Calu3 (cell line): ENCODE results near the gene ADIPOR2. TPM values are rescaled to one million over a fixed set of nuclear protein-coding genes. Genes with fewer than 3 reads are reported as not detected.

ENCODE experiments used
- BruUV-seq: library from RNA; stranded (reverse); fragments of 400-500 nt; replicated peaks from 2 replicates; lab custom pipeline; 2021; lab: Mats Ljungman, UMichigan
- CTCF ChIA-PET: fragments of 300-600 bp; sonication (Branson Sonifier 250); formaldehyde crosslinking; loops from one replicate; lab custom pipeline; 2022; ENCODE audit warnings: antibody characterized with exemption; lab: Charles Lee
- DNase-seq: peaks from one replicate; pipeline ENCODE4 v3.0.0; 2022
- H3K27ac Mint-ChIP-seq: one replicate; pipeline ENCODE4 v1.8.0; 2022; ENCODE audit warnings: mixed read lengths; ENCODE audit not compliant: unreplicated experiment
- H3K27me3 Mint-ChIP-seq: one replicate; pipeline ENCODE4 v1.8.0; 2022; ENCODE audit warnings: mixed read lengths; ENCODE audit not compliant: unreplicated experiment
- H3K36me3 Mint-ChIP-seq: one replicate; pipeline ENCODE4 v1.8.0; 2022; ENCODE audit warnings: mild to moderate bottlenecking, moderate library complexity, mixed read lengths; ENCODE audit not compliant: insufficient read depth, unreplicated experiment
- H3K4me1 Mint-ChIP-seq: one replicate; pipeline ENCODE4 v1.8.0; 2022; ENCODE audit warnings: mild to moderate bottlenecking, low read depth, mixed read lengths; ENCODE audit not compliant: unreplicated experiment
- H3K4me3 Mint-ChIP-seq: one replicate; pipeline ENCODE4 v1.8.0; 2022; ENCODE audit warnings: mild to moderate bottlenecking, low read depth, moderate library complexity, mixed read lengths; ENCODE audit not compliant: unreplicated experiment
- H3K9me3 Mint-ChIP-seq: one replicate; pipeline ENCODE4 v1.8.0; 2022; ENCODE audit warnings: low read depth, mixed read lengths; ENCODE audit not compliant: unreplicated experiment
- intact Hi-C: fragments of 100-400 bp; cut with micrococcal nuclease; formaldehyde crosslinking; loops from one replicate; pipeline ENCODE4 v1.10.0; 2022; ENCODE audit not compliant: unreplicated experiment
- total RNA-seq: library from RNA; stranded (reverse); gene quantifications from 2 replicates; pipeline ENCODE4 v1.2.3, GENCODE V29; 2022
- TF ChIP-seq, protein P1 (sequence below): fragments of 200-600 bp; IDR thresholded peaks from one replicate; pipeline ENCODE4 v1.8.0; 2022; ENCODE audit warnings: antibody characterized with exemption; ENCODE audit not compliant: unreplicated experiment

Gene ADIPOR2
- total RNA-seq, 1 experiment from 2014 or later = 90.3 TPM

DNA sequence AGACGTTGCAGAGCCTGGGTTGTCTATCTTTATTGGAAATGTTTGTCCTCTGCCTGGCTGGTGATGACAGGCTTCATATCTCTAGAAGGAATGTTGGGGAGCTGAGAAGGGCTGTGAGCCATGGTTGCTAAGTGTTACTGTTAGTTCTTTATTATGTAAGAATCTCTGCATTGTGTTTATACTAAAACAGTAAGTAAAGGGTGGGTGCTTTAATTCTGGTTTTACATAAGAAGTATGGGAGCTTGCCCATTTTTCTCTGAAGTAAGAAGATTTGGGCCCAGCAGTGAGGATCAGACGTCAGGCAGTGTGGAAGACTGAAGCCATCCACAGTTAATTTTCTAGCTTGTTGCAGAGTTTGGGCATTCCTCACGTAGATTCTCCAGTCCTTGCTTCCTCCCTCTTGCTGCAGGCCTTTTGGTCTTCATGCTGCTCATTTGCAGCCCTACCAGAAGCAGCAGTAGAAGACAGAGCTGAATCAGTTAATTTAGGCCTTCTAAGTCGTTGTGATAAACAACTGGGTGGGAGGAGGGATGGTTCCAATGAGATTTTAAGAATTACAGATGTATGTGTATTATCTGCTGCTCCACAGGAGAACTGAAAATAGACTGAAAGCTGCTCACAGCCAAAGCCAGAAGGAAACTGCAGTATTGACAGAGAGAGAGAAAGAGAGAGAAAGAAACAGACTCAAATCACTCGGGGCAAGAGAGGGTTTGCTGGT, 40.5 kb upstream of the ADIPOR2 start:
- no peaks in the 10 kb centered on the region for H3K36me3 Mint-ChIP-seq

DNA sequence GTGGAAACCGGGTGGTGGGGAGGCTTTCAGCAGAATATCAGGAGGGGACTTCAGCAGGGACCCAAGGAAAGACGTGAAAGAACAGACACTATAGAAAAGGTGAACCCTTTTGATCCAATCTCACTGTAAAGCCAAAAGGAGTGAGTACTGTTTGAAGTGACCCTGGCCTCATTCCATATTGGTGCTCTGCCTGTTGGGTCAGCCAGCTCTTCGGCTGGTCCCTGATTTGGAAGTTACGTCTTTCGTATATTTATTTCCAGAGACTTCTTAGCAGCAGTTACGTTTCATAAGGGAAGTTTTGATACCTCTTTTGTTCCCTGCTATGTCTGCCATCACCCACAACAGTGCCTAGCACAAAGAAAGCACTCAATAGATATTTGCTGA, 39.9 kb upstream of the ADIPOR2 start:
- intact Hi-C loops = no loop called here
- CTCF ChIA-PET = interaction anchor here (0.6 to 1.4 kb wide), 2 partner anchors 9 to 57 kb away, joined by 3 to 4 read pairs; no protein-coding TSS in a partner anchor
- TF ChIP-seq, protein P1, sequence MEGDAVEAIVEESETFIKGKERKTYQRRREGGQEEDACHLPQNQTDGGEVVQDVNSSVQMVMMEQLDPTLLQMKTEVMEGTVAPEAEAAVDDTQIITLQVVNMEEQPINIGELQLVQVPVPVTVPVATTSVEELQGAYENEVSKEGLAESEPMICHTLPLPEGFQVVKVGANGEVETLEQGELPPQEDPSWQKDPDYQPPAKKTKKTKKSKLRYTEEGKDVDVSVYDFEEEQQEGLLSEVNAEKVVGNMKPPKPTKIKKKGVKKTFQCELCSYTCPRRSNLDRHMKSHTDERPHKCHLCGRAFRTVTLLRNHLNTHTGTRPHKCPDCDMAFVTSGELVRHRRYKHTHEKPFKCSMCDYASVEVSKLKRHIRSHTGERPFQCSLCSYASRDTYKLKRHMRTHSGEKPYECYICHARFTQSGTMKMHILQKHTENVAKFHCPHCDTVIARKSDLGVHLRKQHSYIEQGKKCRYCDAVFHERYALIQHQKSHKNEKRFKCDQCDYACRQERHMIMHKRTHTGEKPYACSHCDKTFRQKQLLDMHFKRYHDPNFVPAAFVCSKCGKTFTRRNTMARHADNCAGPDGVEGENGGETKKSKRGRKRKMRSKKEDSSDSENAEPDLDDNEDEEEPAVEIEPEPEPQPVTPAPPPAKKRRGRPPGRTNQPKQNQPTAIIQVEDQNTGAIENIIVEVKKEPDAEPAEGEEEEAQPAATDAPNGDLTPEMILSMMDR = no peak
- Mint-ChIP-seq H3K27ac (no peak overlapping the region), H3K4me3 (no peak overlapping the region), H3K27me3 (peaks cover 56% of the 10 kb centered on the region), H3K4me1 (no peaks in the 10 kb centered on the region), H3K9me3 (no peaks in the 10 kb centered on the region), H3K36me3 (no peaks in the 10 kb centered on the region)
- no TSS peak for BruUV-seq
- DNase-seq = no peak

More for the DNA sequence above, 40.5 kb upstream of the ADIPOR2 start:
- BruUV-seq = no TSS peak
- CTCF ChIA-PET = interaction anchor here (0.6 to 1.4 kb wide), 2 partner anchors 10 to 57 kb away, joined by 3 to 4 read pairs; no protein-coding TSS in a partner anchor
- TF ChIP-seq, protein P1 = no peak
- Mint-ChIP-seq H3K4me1 (no peaks in the 10 kb centered on the region), H3K9me3 (no peaks in the 10 kb centered on the region), H3K4me3 (no peak overlapping the region), H3K27ac (no peak overlapping the region), H3K27me3 (peaks cover 56% of the 10 kb centered on the region)
- intact Hi-C loops = no loop called here
- no peak for DNase-seq

DNA sequence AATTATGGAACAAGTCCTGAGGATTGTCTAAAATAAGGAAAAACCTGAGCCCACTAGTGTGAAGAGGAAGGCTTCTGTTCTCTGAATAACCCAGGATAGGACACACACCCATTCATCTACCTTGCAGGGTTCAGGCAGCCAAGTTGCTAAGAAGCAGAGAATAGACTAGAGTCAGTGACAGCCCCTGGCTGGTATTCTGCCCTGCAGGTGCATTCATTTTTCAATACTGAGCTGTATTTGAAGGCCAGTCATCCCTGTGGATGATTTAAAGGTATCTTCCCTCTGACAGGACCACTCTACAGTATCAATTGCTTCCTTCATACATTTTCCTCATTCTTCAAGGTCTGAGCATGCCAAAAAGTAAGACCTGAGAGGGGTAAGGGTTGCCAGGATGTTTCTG, 38.9 kb upstream of the ADIPOR2 start:
- Mint-ChIP-seq H3K36me3 (no peaks in the 10 kb centered on the region), H3K4me3 (no peak overlapping the region), H3K27me3 (peaks cover 55% of the 10 kb centered on the region), H3K27ac (no peak overlapping the region), H3K9me3 (no peaks in the 10 kb centered on the region), H3K4me1 (no peaks in the 10 kb centered on the region)
- CTCF ChIA-PET = no interaction called here
- intact Hi-C loops = loop anchor here (1.0 kb wide), 2 partner anchors 139 to 288 kb away; no protein-coding TSS in a partner anchor
- DNase-seq = no peak
- BruUV-seq = no TSS peak
- TF ChIP-seq, protein P1 = no peak

DNA sequence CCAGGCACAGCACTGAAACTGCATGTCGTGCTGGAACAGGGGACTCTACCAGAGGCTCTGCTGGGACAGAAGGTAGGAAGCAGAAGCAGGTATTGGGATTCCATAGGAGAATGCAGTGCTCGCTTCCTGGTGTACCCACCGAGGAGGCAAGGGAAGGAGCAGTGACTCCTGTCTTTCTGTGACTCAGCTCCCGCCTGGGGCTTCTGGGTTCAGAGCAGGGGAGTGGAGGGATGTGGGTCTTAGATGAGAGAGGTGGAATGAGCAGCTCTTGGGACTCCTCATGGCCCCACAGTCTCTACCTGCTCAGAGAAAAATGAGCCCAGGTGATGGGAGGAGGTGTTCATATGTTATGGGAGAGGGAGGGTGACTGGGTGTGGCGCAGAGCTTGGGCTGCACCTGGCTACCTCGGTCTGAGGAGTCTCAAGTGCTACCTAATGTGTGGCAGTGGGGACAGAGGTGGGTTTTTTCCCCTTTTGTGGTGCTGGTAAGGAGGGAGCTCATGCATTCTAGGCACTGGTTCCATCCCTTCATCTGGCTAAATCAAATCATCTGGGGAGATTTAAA, 35.6 kb upstream of the ADIPOR2 start:
- no TSS peak for BruUV-seq
- intact Hi-C loops = no loop called here
- CTCF ChIA-PET = interaction anchor here (0.7 to 2.7 kb wide), 3 partner anchors 21 to 136 kb away, joined by 4 to 62 read pairs (median 5); no protein-coding TSS in a partner anchor
- H3K36me3 Mint-ChIP-seq = peaks cover 4% of the 10 kb centered on the region
- peaks cover 6% of the 10 kb centered on the region for H3K4me1 Mint-ChIP-seq
- H3K4me3 Mint-ChIP-seq = no peak overlapping the region
- TF ChIP-seq, protein P1 = no peak
- H3K9me3 Mint-ChIP-seq = no peaks in the 10 kb centered on the region
- peaks cover 22% of the 10 kb centered on the region for H3K27me3 Mint-ChIP-seq
- no peak overlapping the region for H3K27ac Mint-ChIP-seq
- DNase-seq = no peak
